SH-SY5Y (cell line): Measurements from ENCODE around the gene PPP1R12B.

Source experiments
- GATA2 ChIP-seq: IDR thresholded peaks from 2 replicates; pipeline ENCODE4 v1.6.1; 2011; ENCODE audit warnings: mild to moderate bottlenecking, low read depth, low read length
- GATA3 ChIP-seq: IDR thresholded peaks from 2 replicates; pipeline ENCODE4 v1.6.1; 2011; ENCODE audit warnings: low read depth, mild to moderate bottlenecking, low read length, moderate library complexity

- TF ChIP-seq GATA2 (no peak), GATA3 (no peak)
Measured at GRCh38 chr1:202621446-202621845, 272.9 kb downstream of the PPP1R12B start.
